Osteoblast (primary cell): ENCODE results near the gene ADAMTS5. TPM values are rescaled to one million over a fixed set of nuclear protein-coding genes. Genes with fewer than 3 reads are reported as not detected.
A peak's percentile ranks its signal among the peaks of the same experiment; 100 is the strongest.

Source experiments
- DNase-seq: peaks from one replicate; pipeline ENCODE4 v3.0.0; 2011; ENCODE audit warnings: low spot score, mixed read lengths; ENCODE audit not compliant: insufficient read length; ENCODE audit errors: missing footprints
- H2AFZ ChIP-seq: 2 replicates; pipeline ENCODE4 v1.6.0; 2011; ENCODE audit warnings: mild to moderate bottlenecking, low read length
- H3K27ac ChIP-seq: 2 replicates; pipeline ENCODE4 v1.5.1; 2011; ENCODE audit warnings: mild to moderate bottlenecking, low read depth, low read length, moderate library complexity
- H3K27me3 ChIP-seq: 2 replicates; pipeline ENCODE4 v1.6.0; 2012; ENCODE audit warnings: mild to moderate bottlenecking, control low read depth, inconsistent platforms, low read length, moderate library complexity; ENCODE audit not compliant: insufficient read depth
- H3K36me3 ChIP-seq: 2 replicates; pipeline ENCODE4 v1.5.1; 2011; ENCODE audit warnings: mild to moderate bottlenecking, low read length, control low read depth, moderate library complexity; ENCODE audit not compliant: insufficient read depth
- H3K4me1 ChIP-seq: 2 replicates; pipeline ENCODE4 v1.5.1; 2011; ENCODE audit warnings: mild to moderate bottlenecking, low read length, control low read depth, moderate library complexity; ENCODE audit not compliant: insufficient read depth
- H3K4me2 ChIP-seq: 2 replicates; pipeline ENCODE4 v1.6.0; 2011; ENCODE audit warnings: mild to moderate bottlenecking, low read length; ENCODE audit not compliant: insufficient read depth
- H3K4me3 ChIP-seq: fragments of 200-600 bp; sonication (generic); 3 replicates; pipeline ENCODE4 v1.5.1; 2012; ENCODE audit warnings: mild to moderate bottlenecking, low read length, inconsistent platforms; ENCODE audit not compliant: insufficient read depth
- H3K79me2 ChIP-seq: 2 replicates; pipeline ENCODE4 v1.6.0; 2012; ENCODE audit warnings: mild to moderate bottlenecking, low read length, control low read depth, inconsistent platforms; ENCODE audit not compliant: insufficient read depth
- H3K9me3 ChIP-seq: 2 replicates; pipeline ENCODE4 v1.5.1; 2011; ENCODE audit warnings: low read depth, low read length, control low read depth
- H4K20me1 ChIP-seq: 2 replicates; pipeline ENCODE4 v1.6.0; 2012; ENCODE audit warnings: mild to moderate bottlenecking, low read length, control low read depth; ENCODE audit not compliant: insufficient read depth
- CTCF ChIP-seq: IDR thresholded peaks from 2 replicates; pipeline ENCODE4 v1.5.1; 2011; ENCODE audit warnings: mild to moderate bottlenecking, low read depth, low read length, moderate library complexity; ENCODE audit errors: extremely low read depth
- total RNA-seq: library from RNA; depleted of rRNA; stranded (reverse); fragments of >200 nt; gene quantifications from 2 replicates; pipeline ENCODE4 v1.2.3, GENCODE V29; 2012

Gene ADAMTS5
- total RNA-seq, 1 donor: 39.1 TPM

DNA sequence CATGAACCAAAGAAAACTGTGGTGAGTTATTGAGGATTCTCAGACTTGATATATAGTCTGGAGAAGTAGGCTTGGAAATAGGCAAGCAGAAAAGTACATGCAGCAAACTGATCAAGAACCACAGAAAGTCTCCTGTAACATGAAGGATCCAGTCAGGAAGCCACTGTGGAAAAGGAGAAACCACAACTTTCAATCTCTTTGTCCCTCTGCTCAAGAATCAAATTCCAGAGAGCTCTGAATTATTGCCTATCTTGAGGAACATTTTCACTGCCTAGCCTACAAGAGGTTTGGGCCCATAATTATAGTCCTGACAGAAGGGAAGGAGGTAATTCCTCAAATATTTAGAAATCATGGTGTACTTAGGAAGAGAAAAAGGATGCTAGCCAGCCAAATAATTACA lies 78.6 kb downstream of the ADAMTS5 start:
- no peak for TF ChIP-seq CTCF

GRCh38 chr21:26887251-26887650 lies 79.6 kb downstream of the ADAMTS5 start:
- Histone ChIP-seq H3K27ac (no peak overlapping the region), H3K36me3 (no peaks in the 10 kb centered on the region), H3K27me3 (no peaks in the 10 kb centered on the region), H2AFZ (no peak overlapping the region), H3K79me2 (no peaks in the 10 kb centered on the region), H3K4me2 (no peak overlapping the region), H4K20me1 (no peaks in the 10 kb centered on the region), H3K4me1 (no peaks in the 10 kb centered on the region), H3K4me3 (no peak overlapping the region), H3K9me3 (no peaks in the 10 kb centered on the region)
- no peak for DNase-seq
- TF ChIP-seq CTCF: no peak

More for the DNA sequence above, 78.6 kb downstream of the ADAMTS5 start:
- no peaks in the 10 kb centered on the region for H3K4me1 ChIP-seq
- no peak overlapping the region for H3K4me2 ChIP-seq
- H3K4me3 ChIP-seq: no peak overlapping the region
- H3K27me3 ChIP-seq: no peaks in the 10 kb centered on the region
- H3K79me2 ChIP-seq: no peaks in the 10 kb centered on the region
- H3K36me3 ChIP-seq: no peaks in the 10 kb centered on the region
- no peak overlapping the region for H2AFZ ChIP-seq
- no peaks in the 10 kb centered on the region for H3K9me3 ChIP-seq
- no peaks in the 10 kb centered on the region for H4K20me1 ChIP-seq
- H3K27ac ChIP-seq: no peak overlapping the region
- no peak for DNase-seq

GRCh38 chr21:26884436-26884835 lies 82.5 kb downstream of the ADAMTS5 start:
- no peaks in the 10 kb centered on the region for H3K79me2 ChIP-seq
- H3K27me3 ChIP-seq: no peaks in the 10 kb centered on the region
- no peaks in the 10 kb centered on the region for H3K9me3 ChIP-seq
- no peak overlapping the region for H3K27ac ChIP-seq
- H3K4me2 ChIP-seq: no peak overlapping the region
- H4K20me1 ChIP-seq: no peaks in the 10 kb centered on the region
- no peaks in the 10 kb centered on the region for H3K4me1 ChIP-seq
- H3K36me3 ChIP-seq: no peaks in the 10 kb centered on the region
- H3K4me3 ChIP-seq: no peak overlapping the region
- H2AFZ ChIP-seq: no peak overlapping the region
- no peak for TF ChIP-seq CTCF
- no peak for DNase-seq

GRCh38 chr21:26883768-26884167 lies 83.1 kb downstream of the ADAMTS5 start:
- Histone ChIP-seq H3K36me3 (no peaks in the 10 kb centered on the region), H3K79me2 (no peaks in the 10 kb centered on the region), H3K4me1 (no peaks in the 10 kb centered on the region), H3K4me2 (no peak overlapping the region), H2AFZ (peak overlapping the region; percentile 41), H3K27ac (no peak overlapping the region), H3K27me3 (no peaks in the 10 kb centered on the region), H4K20me1 (no peaks in the 10 kb centered on the region), H3K4me3 (no peak overlapping the region), H3K9me3 (no peaks in the 10 kb centered on the region)
- no peak for TF ChIP-seq CTCF
- DNase-seq: no peak
